ENCODE data around the gene HIRA.

DNA sequence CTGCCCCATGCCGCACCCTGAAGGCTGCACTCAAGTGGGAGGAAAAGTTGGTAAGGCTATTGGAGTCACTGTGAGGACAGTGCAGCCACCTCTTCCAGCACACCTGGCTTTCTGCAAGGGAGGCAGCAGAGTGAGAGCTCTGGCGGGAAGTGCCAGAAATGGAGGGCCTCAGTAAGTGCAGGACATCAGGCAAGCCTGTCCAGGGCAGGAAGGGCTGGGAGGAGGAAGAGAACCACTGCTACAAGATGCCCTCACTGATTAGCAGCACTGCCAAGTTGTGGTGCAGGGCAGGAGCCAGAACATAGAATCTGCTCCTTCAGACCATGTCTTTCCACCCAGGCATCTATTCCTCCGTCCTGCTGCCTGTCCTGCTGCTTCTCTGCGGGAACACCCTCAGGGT lies 78.8 kb downstream of the HIRA start:
- TF ChIP-seq, protein P1, sequence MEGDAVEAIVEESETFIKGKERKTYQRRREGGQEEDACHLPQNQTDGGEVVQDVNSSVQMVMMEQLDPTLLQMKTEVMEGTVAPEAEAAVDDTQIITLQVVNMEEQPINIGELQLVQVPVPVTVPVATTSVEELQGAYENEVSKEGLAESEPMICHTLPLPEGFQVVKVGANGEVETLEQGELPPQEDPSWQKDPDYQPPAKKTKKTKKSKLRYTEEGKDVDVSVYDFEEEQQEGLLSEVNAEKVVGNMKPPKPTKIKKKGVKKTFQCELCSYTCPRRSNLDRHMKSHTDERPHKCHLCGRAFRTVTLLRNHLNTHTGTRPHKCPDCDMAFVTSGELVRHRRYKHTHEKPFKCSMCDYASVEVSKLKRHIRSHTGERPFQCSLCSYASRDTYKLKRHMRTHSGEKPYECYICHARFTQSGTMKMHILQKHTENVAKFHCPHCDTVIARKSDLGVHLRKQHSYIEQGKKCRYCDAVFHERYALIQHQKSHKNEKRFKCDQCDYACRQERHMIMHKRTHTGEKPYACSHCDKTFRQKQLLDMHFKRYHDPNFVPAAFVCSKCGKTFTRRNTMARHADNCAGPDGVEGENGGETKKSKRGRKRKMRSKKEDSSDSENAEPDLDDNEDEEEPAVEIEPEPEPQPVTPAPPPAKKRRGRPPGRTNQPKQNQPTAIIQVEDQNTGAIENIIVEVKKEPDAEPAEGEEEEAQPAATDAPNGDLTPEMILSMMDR (IDR thresholded peaks at IDR 0.05; ENCODE audit: low read depth, low read length, poor library complexity, severe bottlenecking): no peak
- TF ChIP-seq EZH2phosphoT487 (IDR thresholded peaks at IDR 0.05; ENCODE audit: borderline replicate concordance, low read length): no peak

Measured in DOHH2 (cell line).